ENCODE data around the gene PCDH9. TPM values are rescaled to one million over a fixed set of nuclear protein-coding genes. Genes with fewer than 3 reads are reported as not detected.

Gene PCDH9
- total RNA-seq, 1 donor from 2014 or later = 29.7 TPM

GRCh38 chr13:67155898-67156722, 74.0 kb downstream of the PCDH9 start:
- TF ChIP-seq, protein P1, sequence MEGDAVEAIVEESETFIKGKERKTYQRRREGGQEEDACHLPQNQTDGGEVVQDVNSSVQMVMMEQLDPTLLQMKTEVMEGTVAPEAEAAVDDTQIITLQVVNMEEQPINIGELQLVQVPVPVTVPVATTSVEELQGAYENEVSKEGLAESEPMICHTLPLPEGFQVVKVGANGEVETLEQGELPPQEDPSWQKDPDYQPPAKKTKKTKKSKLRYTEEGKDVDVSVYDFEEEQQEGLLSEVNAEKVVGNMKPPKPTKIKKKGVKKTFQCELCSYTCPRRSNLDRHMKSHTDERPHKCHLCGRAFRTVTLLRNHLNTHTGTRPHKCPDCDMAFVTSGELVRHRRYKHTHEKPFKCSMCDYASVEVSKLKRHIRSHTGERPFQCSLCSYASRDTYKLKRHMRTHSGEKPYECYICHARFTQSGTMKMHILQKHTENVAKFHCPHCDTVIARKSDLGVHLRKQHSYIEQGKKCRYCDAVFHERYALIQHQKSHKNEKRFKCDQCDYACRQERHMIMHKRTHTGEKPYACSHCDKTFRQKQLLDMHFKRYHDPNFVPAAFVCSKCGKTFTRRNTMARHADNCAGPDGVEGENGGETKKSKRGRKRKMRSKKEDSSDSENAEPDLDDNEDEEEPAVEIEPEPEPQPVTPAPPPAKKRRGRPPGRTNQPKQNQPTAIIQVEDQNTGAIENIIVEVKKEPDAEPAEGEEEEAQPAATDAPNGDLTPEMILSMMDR (IDR thresholded peaks at IDR 0.05; ENCODE audit: unreplicated experiment) = no peak
- Mint-ChIP-seq H3K4me3 (no peak overlapping the region), H3K9me3 (peaks cover 4% of the 10 kb centered on the region), H3K4me1 (peaks cover 12% of the 10 kb centered on the region), H3K27me3 (ENCODE audit: low read depth) (no peaks in the 10 kb centered on the region), H3K36me3 (no peaks in the 10 kb centered on the region), H3K27ac (no peak overlapping the region)
- no peak for DNase-seq (ENCODE audit: low spot score in 2 of 2, unreplicated experiment in 2 of 2)

- no peak for DNase-seq (ENCODE audit: low spot score in 2 of 2, unreplicated experiment in 2 of 2)
- Mint-ChIP-seq H3K36me3 (no peaks in the 10 kb centered on the region), H3K27me3 (ENCODE audit: low read depth) (no peaks in the 10 kb centered on the region), H3K4me1 (peaks cover 21% of the 10 kb centered on the region), H3K27ac (peak overlapping the region; percentile 39), H3K9me3 (peaks cover 4% of the 10 kb centered on the region), H3K4me3 (no peak overlapping the region)
- TF ChIP-seq, protein P1 (IDR thresholded peaks at IDR 0.05; ENCODE audit: unreplicated experiment) = no peak
These were observed 78.1 kb downstream of the PCDH9 start for GRCh38 chr13:67152085-67152484.

DNA sequence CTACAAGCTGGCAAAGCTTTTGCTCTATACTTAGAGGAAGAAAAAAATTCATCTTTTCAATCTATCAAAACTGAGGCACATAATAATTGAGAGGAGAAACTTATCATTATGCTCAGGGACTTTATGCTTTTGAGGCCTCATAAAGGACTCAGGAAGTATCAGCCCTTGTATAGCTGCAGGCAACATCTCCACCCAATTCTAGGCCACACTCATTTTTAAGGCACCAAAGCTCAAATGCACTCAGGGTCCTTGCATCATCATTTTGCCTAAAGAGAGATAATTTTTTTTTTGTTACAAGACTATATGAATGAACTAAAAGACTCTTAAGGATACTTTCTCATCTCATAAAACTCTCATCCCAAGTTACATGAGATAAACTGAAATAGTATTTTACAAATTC, 78.5 kb downstream of the PCDH9 start:
- peaks cover 26% of the 10 kb centered on the region for H3K4me1 Mint-ChIP-seq
- peak overlapping the region; percentile 39 for H3K27ac Mint-ChIP-seq
- no peak overlapping the region for H3K4me3 Mint-ChIP-seq
- TF ChIP-seq, protein P1 (IDR thresholded peaks at IDR 0.05; ENCODE audit: unreplicated experiment) = no peak
- DNase-seq (ENCODE audit: low spot score in 2 of 2, unreplicated experiment in 2 of 2) = no peak
- no peaks in the 10 kb centered on the region for H3K36me3 Mint-ChIP-seq
- peaks cover 4% of the 10 kb centered on the region for H3K9me3 Mint-ChIP-seq
- H3K27me3 Mint-ChIP-seq (ENCODE audit: low read depth) = no peaks in the 10 kb centered on the region

DNA sequence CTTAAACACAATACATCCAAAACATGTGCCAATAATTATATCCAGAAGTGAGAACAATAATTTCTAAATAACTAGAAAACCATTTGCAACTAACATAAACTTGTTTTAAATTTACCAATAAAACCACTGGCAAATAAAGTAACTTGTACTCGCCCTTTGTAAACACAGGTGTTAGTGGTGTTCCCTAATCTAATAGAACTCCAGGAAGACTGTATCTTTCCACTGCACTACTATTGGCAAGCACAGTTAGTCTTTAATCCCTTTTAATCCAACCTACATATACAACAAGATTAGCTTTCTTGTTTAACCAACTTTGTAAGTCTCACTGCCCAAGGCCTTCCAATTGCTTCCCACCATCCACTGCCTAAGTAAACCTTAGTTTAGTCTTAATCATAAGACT, 79.5 kb downstream of the PCDH9 start:
- Mint-ChIP-seq H3K36me3 (no peaks in the 10 kb centered on the region), H3K4me1 (peaks cover 30% of the 10 kb centered on the region), H3K27ac (no peak overlapping the region), H3K27me3 (ENCODE audit: low read depth) (no peaks in the 10 kb centered on the region), H3K9me3 (no peaks in the 10 kb centered on the region), H3K4me3 (no peak overlapping the region)
- TF ChIP-seq, protein P1 (IDR thresholded peaks at IDR 0.05; ENCODE audit: unreplicated experiment) = no peak
- DNase-seq (ENCODE audit: low spot score in 2 of 2, unreplicated experiment in 2 of 2) = no peak

DNA sequence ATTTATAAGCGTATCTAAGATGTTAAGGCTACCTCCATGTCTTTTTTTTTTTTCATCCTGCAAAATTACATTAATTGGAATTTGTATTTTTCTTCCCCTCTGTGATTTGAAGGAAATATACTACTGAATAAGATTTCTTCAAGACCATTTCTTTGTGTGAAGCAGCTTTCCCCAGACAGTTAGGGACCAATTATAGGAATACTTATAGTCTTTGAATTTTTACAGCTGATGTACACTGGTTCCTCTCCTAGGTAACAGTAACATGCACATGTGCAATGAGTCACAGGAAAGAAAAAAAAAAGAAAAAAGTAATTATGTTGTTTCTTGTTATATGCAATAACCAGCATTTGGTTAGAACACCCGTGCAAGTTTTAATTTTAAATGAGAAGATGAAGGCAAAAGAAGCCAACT, 82.0 kb downstream of the PCDH9 start:
- H3K9me3 Mint-ChIP-seq = no peaks in the 10 kb centered on the region
- H3K27me3 Mint-ChIP-seq (ENCODE audit: low read depth) = no peaks in the 10 kb centered on the region
- H3K27ac Mint-ChIP-seq = peak overlapping the region; percentile 70
- no peaks in the 10 kb centered on the region for H3K36me3 Mint-ChIP-seq
- TF ChIP-seq, protein P1 (IDR thresholded peaks at IDR 0.05; ENCODE audit: unreplicated experiment) = no peak
- peaks cover 39% of the 10 kb centered on the region for H3K4me1 Mint-ChIP-seq
- DNase-seq (ENCODE audit: low spot score in 2 of 2, unreplicated experiment in 2 of 2) = no peak
- H3K4me3 Mint-ChIP-seq = no peak overlapping the region
